HG02870 (cell line): ENCODE measurements around the gene PCSK4.
"Not testable (repeated sequence)": the region's sequence is repeated elsewhere in the genome, so short reads cannot be mapped to it uniquely, and the experiment has no call there.

Source experiments
- ATAC-seq: cut with Tn5 transposase; IDR thresholded peaks from one replicate; pipeline ENCODE4 v1.9.1; 2021; ENCODE audit warnings: mild to moderate bottlenecking, moderate library complexity; ENCODE audit not compliant: unreplicated experiment

The PCSK4 gene

GRCh38 chr19:1489463-1490310, 463 bp downstream of the PCSK4 start:
- ATAC-seq: no peak

GRCh38 chr19:1488282-1488601, 1.9 kb downstream of the PCSK4 start:
- no peak for ATAC-seq

- no peak for ATAC-seq
Observed at GRCh38 chr19:1487576-1488281, 2.4 kb downstream of the PCSK4 start.

GRCh38 chr19:1486720-1487575, 3.2 kb downstream of the PCSK4 start:
- ATAC-seq: no peak

- ATAC-seq: no peak
Observed at GRCh38 chr19:1483979-1484428, 6.1 kb downstream of the PCSK4 start.

- ATAC-seq: no peak
Observed at GRCh38 chr19:1483131-1483978, 6.8 kb downstream of the PCSK4 start.

- no peak for ATAC-seq
Observed at GRCh38 chr19:1482361-1483130, 7.6 kb downstream of the PCSK4 start.

- ATAC-seq: no peak
Observed at GRCh38 chr19:1481893-1482360, 8.2 kb downstream of the PCSK4 start.

- ATAC-seq: no peak
Observed at GRCh38 chr19:1481224-1481892, 8.8 kb downstream of the PCSK4 start.

GRCh38 chr19:1478934-1479707, 11.0 kb downstream of the PCSK4 start, which contains the start of gene C19orf25:
Gene C19orf25, minus strand, starts transcription at chr19:1479215. Its CDS starts 312 bp downstream, at chr19:1478903.
- peak; percentile 90 for ATAC-seq

- not testable (repeated sequence) for ATAC-seq
Observed at GRCh38 chr19:1477056-1477455, 13.1 kb downstream of the PCSK4 start.

GRCh38 chr19:1475751-1476437, 14.3 kb downstream of the PCSK4 start:
- no peak for ATAC-seq

GRCh38 chr19:1474765-1475351, 15.3 kb downstream of the PCSK4 start:
- no peak for ATAC-seq

- no peak for ATAC-seq
Observed at GRCh38 chr19:1474011-1474764, 16.0 kb downstream of the PCSK4 start.

- no peak for ATAC-seq
Observed at GRCh38 chr19:1473085-1473851, 16.9 kb downstream of the PCSK4 start.
